Pancreas (tissue), 10 donors: Measurements from ENCODE around the gene HYAL4. TPM values are rescaled to one million over a fixed set of nuclear protein-coding genes. Genes with fewer than 3 reads are reported as not detected.

Experiments
- ATAC-seq, 4 donors: fragments of 200-7000 bp; cut with Tn5 transposase; one replicate each; pipeline versions ENCODE4 v1.8.0 to v1.9.1; 2020; ENCODE audit warnings: mild to moderate bottlenecking in 4 of 4, moderate library complexity in 4 of 4
- DNase-seq, 6 donors: peaks; one replicate each; pipeline ENCODE4 v3.0.0-alpha.2; 2020
- FAIRE-seq: peaks from 2 replicates; lab custom pipeline; 2012; peaks lifted over from hg19 to GRCh38; lab: Jason Lieb, UNC
- H3K27ac ChIP-seq, 4 donors: fragments of 200-600 bp; sonication (generic); 1 replicate in 3 of 4; 2 replicates in 1 of 4; pipeline versions ENCODE4 v1.5.0 to v1.8.0; 2020
- H3K27me3 ChIP-seq, 4 donors: fragments of 200-600 bp; one replicate each; pipeline ENCODE4 v1.8.0; 2021
- H3K36me3 ChIP-seq, 3 donors: fragments of 200-600 bp; sonication (generic) in 1 of 3; one replicate each; pipeline versions ENCODE4 v1.5.0 to v1.8.0; 2020 to 2021
- H3K4me1 ChIP-seq, 3 donors: fragments of 200-600 bp; one replicate each; pipeline ENCODE4 v1.8.0; 2021
- H3K4me3 ChIP-seq, 4 donors: fragments of 200-600 bp; sonication (generic) in 2 of 4; one replicate each; pipeline versions ENCODE4 v1.5.0 to v1.8.0; 2020 to 2021
- H3K9me3 ChIP-seq, 4 donors: fragments of 200-600 bp; one replicate each; pipeline ENCODE4 v1.8.0; 2021
- CTCF ChIP-seq, 4 donors: fragments of 200-600 bp; sonication (generic) in 3 of 4; IDR thresholded peaks; one replicate each; pipeline versions ENCODE4 v1.5.0 to v1.8.0; 2021; ENCODE audit warnings: antibody characterized with exemption in 4 of 4
- WGBS, 2 donors: extraction: QIAGEN DNeasy Blood & Tissue Kit; methylation state at CpG; one replicate each; pipeline ENCODE4 v1.1.7; 2013; 5-methylcytosine and 5-hydroxymethylcytosine counted together
- intact Hi-C, 3 donors: fragments of 100-400 bp; cut with DNase I; formaldehyde crosslinking; loops; one replicate each; pipeline versions ENCODE4 v1.11.1 to v1.14.2; 2022
- polyA plus RNA-seq, 2 donors: library from polyadenylated mRNA; stranded (reverse); fragments of 200-250 nt; gene quantifications; one replicate each; pipeline ENCODE4 v1.2.3, GENCODE V29; 2013
- total RNA-seq, 6 donors: library from RNA; stranded (reverse); fragmentation: NEBNext Ultra II Directional in 4 of 6; extraction: Animal tissue kit (Norgen Biotek cat#: 25700) in 4 of 6; gene quantifications; one replicate each; pipeline versions ENCODE4 v1.2.1 to v1.2.4, GENCODE V29; 2021 to 2023
- donor health status: healthy with polysubstance abuse.
- donor health status: DM: no; HTN: no; CAD: no; lungs with moderate emphysema.
- donor health status: DM: no; HTN: no; CAD: no.
- donor health status: control.
- donor health status: control.
- donor health status: Bipolar disorder and iron deficiency.
- donor health status: DM: yes; HTN: yes; CAD: no.
- donor health status: DM: no; HTN: no; CAD: no.
- donor health status: DM: no; HTN: no; CAD: no.
- donor health status: DM: yes; HTN: yes; CAD: no.

The HYAL4 gene
- total and polyA plus RNA-seq, 8 donors, result not detected

- FAIRE-seq (no peak), ATAC-seq (peak in 3 of 4 donors; percentile 5 to 12 (median 5)), DNase-seq (no peak)
- Histone ChIP-seq H3K4me3 (no peak overlapping the region), H3K4me1 (peaks cover 7 to 12% (median 9%) of the 10 kb centered on the region in 3 donors), H3K27ac (peak overlapping the region in 3 of 4 donors; percentile 13 to 55 (median 36)), H3K27me3 (no peaks in the 10 kb centered on the region), H3K9me3 (no peaks in the 10 kb centered on the region), H3K36me3 (no peaks in the 10 kb centered on the region)
- 48 to 53% methylated on average over 6 of the region's 6 CpGs for WGBS, 2 donors
- no peak for TF ChIP-seq CTCF (IDR thresholded peaks at IDR 0.05)
- intact Hi-C loops, result loop anchor here in 1 of 3 donors (10.0 kb wide), 1 partner anchor 66 kb away; no protein-coding TSS in a partner anchor
These were observed 46.3 kb upstream of the HYAL4 start for GRCh38 chr7:123798532-123799188.

DNA sequence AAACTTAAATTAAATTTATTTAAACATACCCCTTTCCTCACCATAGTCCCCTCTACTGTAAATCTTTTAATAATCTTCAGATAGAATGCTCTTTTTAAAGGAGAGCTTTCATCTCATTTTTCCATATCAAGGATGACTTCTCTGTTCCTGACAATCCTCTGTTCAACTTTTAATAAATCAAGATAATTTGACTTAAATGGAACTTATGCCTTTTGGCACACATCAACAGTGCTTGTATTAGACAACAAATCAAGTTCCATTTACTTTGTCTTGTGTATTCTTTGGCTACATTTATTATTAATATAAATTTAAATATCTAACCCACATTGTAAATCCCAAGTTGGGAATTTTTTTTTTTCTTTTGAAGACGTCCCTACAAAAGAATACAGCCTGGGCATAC lies 42.7 kb upstream of the HYAL4 start:
- no peak overlapping the region for H3K4me3 ChIP-seq
- no peak for DNase-seq
- no peak for TF ChIP-seq CTCF (IDR thresholded peaks at IDR 0.05)
- H3K27ac ChIP-seq, result no peak overlapping the region
- no peak for FAIRE-seq
- H3K36me3 ChIP-seq, result no peaks in the 10 kb centered on the region
- no peak for ATAC-seq
- intact Hi-C loops, result no loop called here
- no peaks in the 10 kb centered on the region for H3K9me3 ChIP-seq
- WGBS, 2 donors, result 77 to 85% methylated on average over 1 of the region's 1 CpG
- H3K4me1 ChIP-seq, result peaks cover 6 to 9% (median 6%) of the 10 kb centered on the region in 3 donors
- no peaks in the 10 kb centered on the region for H3K27me3 ChIP-seq

DNA sequence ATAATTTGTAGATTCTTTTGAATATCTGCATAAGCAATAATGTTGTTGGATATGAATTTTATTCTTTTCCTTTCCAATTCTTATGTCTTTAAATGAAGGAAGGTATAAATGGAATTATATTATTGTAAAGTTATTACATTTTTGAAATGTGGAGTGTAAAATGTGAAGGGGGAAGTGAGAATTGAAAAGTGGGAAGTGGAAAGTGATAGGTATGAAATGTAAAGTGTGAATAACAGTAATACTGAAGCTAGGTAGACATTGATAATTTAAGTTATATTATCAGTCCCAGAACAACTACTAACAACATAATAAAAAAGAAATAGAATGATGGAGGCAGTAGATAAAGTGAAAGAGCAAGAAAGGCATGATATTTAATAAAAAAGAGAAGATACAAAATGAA lies 39.7 kb upstream of the HYAL4 start:
- Histone ChIP-seq H3K4me3 (no peak overlapping the region), H3K27me3 (no peaks in the 10 kb centered on the region), H3K9me3 (no peaks in the 10 kb centered on the region), H3K36me3 (no peaks in the 10 kb centered on the region), H3K4me1 (no peaks in the 10 kb centered on the region), H3K27ac (no peak overlapping the region)
- intact Hi-C loops, result no loop called here
- TF ChIP-seq CTCF (IDR thresholded peaks at IDR 0.05), result no peak
- DNase-seq (no peak), ATAC-seq (no peak), FAIRE-seq (peak; percentile 37)

- ATAC-seq, result no peak
- H3K4me3 ChIP-seq, result no peak overlapping the region
- intact Hi-C loops, result no loop called here
- H3K9me3 ChIP-seq, result no peaks in the 10 kb centered on the region
- DNase-seq, result no peak
- no peaks in the 10 kb centered on the region for H3K4me1 ChIP-seq
- H3K27me3 ChIP-seq, result no peaks in the 10 kb centered on the region
- H3K36me3 ChIP-seq, result no peaks in the 10 kb centered on the region
- TF ChIP-seq CTCF (IDR thresholded peaks at IDR 0.05), result no peak
- no peak overlapping the region for H3K27ac ChIP-seq
- no peak for FAIRE-seq
- WGBS, 2 donors, result 90 to 95% methylated on average over 2 of the region's 2 CpGs
These were observed 35.5 kb upstream of the HYAL4 start for GRCh38 chr7:123809471-123809870.

DNA sequence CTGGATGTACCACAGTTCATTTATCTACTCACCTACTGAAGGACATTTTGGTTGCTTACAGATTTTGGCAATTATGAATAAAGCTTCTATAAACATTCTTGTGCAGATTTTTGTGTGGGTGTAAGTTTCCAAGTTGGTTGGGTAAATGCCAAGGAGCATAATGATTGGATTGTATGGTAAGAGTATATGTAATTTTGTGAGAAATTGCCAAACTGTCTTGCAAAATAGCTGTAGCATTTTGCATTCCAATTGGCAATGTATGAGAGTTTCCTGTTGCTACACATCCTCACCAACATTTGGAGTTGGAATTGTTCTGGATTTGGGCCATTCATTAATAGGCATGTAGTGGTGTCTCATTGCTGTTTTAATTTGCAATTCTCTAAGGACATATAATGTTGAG lies 33.9 kb upstream of the HYAL4 start:
- no peak overlapping the region for H3K4me3 ChIP-seq
- H3K27ac ChIP-seq, result no peak overlapping the region
- intact Hi-C loops, result no loop called here
- H3K4me1 ChIP-seq, result no peaks in the 10 kb centered on the region
- no peak for FAIRE-seq
- no peak for DNase-seq
- TF ChIP-seq CTCF (IDR thresholded peaks at IDR 0.05), result no peak
- ATAC-seq, result no peak
- no peaks in the 10 kb centered on the region for H3K27me3 ChIP-seq
- H3K9me3 ChIP-seq, result no peaks in the 10 kb centered on the region
- H3K36me3 ChIP-seq, result no peaks in the 10 kb centered on the region
